Activated CD4-positive, alpha-beta T cell treated with anti-CD3 and anti-CD28 coated beads for 48 hours (primary cell): ENCODE measurements around the gene LRRC36.

Experiments used
- DNase-seq: peaks from one replicate; pipeline ENCODE4 v3.0.0-alpha.2; 2020

LRRC36 gene

GRCh38 chr16:67392301-67393059 lies 65.9 kb downstream of the LRRC36 start:
- DNase-seq: no peak

GRCh38 chr16:67393111-67393787 lies 66.6 kb downstream of the LRRC36 start, which contains the start of gene TPPP3:
Gene TPPP3, minus strand, starts transcription at chr16:67393498. Its CDS starts 2,387 bp downstream, at chr16:67391111.
- DNase-seq: peak; percentile 66

- DNase-seq: no peak
Observed at GRCh38 chr16:67393788-67394154, 67.2 kb downstream of the LRRC36 start.

- no peak for DNase-seq
Observed at GRCh38 chr16:67394155-67395104, 67.8 kb downstream of the LRRC36 start.

- DNase-seq: no peak
Observed at GRCh38 chr16:67395105-67395457, 68.5 kb downstream of the LRRC36 start.

GRCh38 chr16:67395458-67396158 lies 69.0 kb downstream of the LRRC36 start:
- DNase-seq: no peak

- no peak for DNase-seq
Observed at GRCh38 chr16:67396159-67397035, 69.8 kb downstream of the LRRC36 start.

GRCh38 chr16:67397036-67397801 lies 70.6 kb downstream of the LRRC36 start:
- DNase-seq: no peak

- no peak for DNase-seq
Observed at GRCh38 chr16:67397812-67398545, 71.4 kb downstream of the LRRC36 start.

GRCh38 chr16:67398546-67399217 lies 72.1 kb downstream of the LRRC36 start:
- DNase-seq: no peak

- peak; percentile 71 for DNase-seq
Observed at GRCh38 chr16:67399218-67399733, 72.7 kb downstream of the LRRC36 start.

GRCh38 chr16:67399749-67400704 lies 73.4 kb downstream of the LRRC36 start:
- DNase-seq: no peak

- DNase-seq: no peak
Observed at GRCh38 chr16:67400901-67401300, 74.3 kb downstream of the LRRC36 start.

GRCh38 chr16:67403976-67404555 lies 77.5 kb downstream of the LRRC36 start:
- DNase-seq: no peak

GRCh38 chr16:67404740-67405226 lies 78.2 kb downstream of the LRRC36 start:
- DNase-seq: no peak

GRCh38 chr16:67405336-67405735 lies 78.7 kb downstream of the LRRC36 start:
- no peak for DNase-seq
